Upper lobe of left lung (tissue), 6 donors: Measurements from ENCODE around the gene STX10. TPM values are rescaled to one million over a fixed set of nuclear protein-coding genes. Genes with fewer than 3 reads are reported as not detected.
A peak's percentile ranks its signal among the peaks of the same experiment; 100 is the strongest.

Experiments
- ATAC-seq, 2 donors: fragments of 200-7000 bp; cut with Tn5 transposase; one replicate each; pipeline ENCODE4 v1.9.1; 2022; ENCODE audit warnings: mild to moderate bottlenecking in 2 of 2, moderate library complexity in 2 of 2; ENCODE audit not compliant: low FRiP score in 2 of 2
- DNase-seq, 2 donors: peaks; one replicate each; pipeline ENCODE4 v3.0.0-alpha.2; 2019 to 2020
- H3K27ac ChIP-seq, 4 donors: fragments of 200-600 bp; sonication (generic); one replicate each; pipeline ENCODE4 v1.5.1; 2016 to 2019
- H3K27me3 ChIP-seq, 4 donors: fragments of 200-600 bp; sonication (generic); one replicate each; pipeline ENCODE4 v1.5.1; 2017 to 2019
- H3K36me3 ChIP-seq, 4 donors: fragments of 200-600 bp; sonication (generic); one replicate each; pipeline ENCODE4 v1.5.1; 2016 to 2019
- H3K4me1 ChIP-seq, 4 donors: fragments of 200-600 bp; sonication (generic); one replicate each; pipeline ENCODE4 v1.5.1; 2018 to 2019
- H3K4me3 ChIP-seq, 4 donors: fragments of 200-600 bp; sonication (generic); one replicate each; pipeline ENCODE4 v1.5.1; 2017 to 2019; ENCODE audit warnings: mild to moderate bottlenecking in 2 of 4, moderate library complexity in 1 of 4
- H3K9me3 ChIP-seq, 4 donors: fragments of 200-600 bp; sonication (generic); one replicate each; pipeline ENCODE4 v1.5.1; 2018 to 2019
- CTCF ChIP-seq, 6 experiments: fragments of 450-650 bp in 4 of 6; fragments of 200-600 bp in 2 of 6; sonication (generic) in 2 of 6; IDR thresholded peaks; one replicate each; pipeline ENCODE4 v1.5.1; 2016 to 2019; ENCODE audit warnings: antibody characterized with exemption in 6 of 6
- EP300 ChIP-seq, 4 donors: sonication (generic); formaldehyde crosslinking; IDR thresholded peaks; one replicate each; pipeline ENCODE4 v1.5.1; 2017; ENCODE audit warnings: antibody characterized with exemption in 4 of 4, control low read depth in 2 of 4
- POLR2A ChIP-seq, 4 donors: fragments of 450-650 bp; IDR thresholded peaks; one replicate each; pipeline ENCODE4 v1.5.1; 2016 to 2017; ENCODE audit warnings: antibody characterized with exemption in 4 of 4, mild to moderate bottlenecking in 2 of 4
- POLR2AphosphoS5 ChIP-seq, 2 donors: sonication (generic); formaldehyde crosslinking; IDR thresholded peaks; one replicate each; pipeline ENCODE4 v1.5.1; 2017; ENCODE audit warnings: antibody characterized with exemption in 2 of 2
- WGBS, 2 donors: methylation state at CpG; one replicate each; pipeline ENCODE4 v1.1.5; 2017 to 2018; 5-methylcytosine and 5-hydroxymethylcytosine counted together
- total RNA-seq, 6 donors: library from RNA; depleted of rRNA in 4 of 6; stranded (reverse); fragments of >200 nt in 4 of 6; gene quantifications; one replicate each; pipeline versions ENCODE4 v1.1.0 to v1.2.1, GENCODE V29; 2016 to 2021
- donor health status: DM: no; HTN: no; CAD: no; lungs with moderate emphysema.
- donor health status: DM: no; HTN: yes; CAD: no; lungs with severe emphysema.

Gene STX10
- total RNA-seq, 6 donors from 2014 or later, result 80.0 to 348 (median 107) TPM

GRCh38 chr19:13115936-13116281 lies 34.3 kb downstream of the STX10 start:
- Histone ChIP-seq H3K27ac (peak overlapping the region; percentile 62 to 80 (median 76)), H3K27me3 (no peaks in the 10 kb centered on the region), H3K36me3 (peaks cover 4 to 27% (median 13%) of the 10 kb centered on the region in 4 donors), H3K9me3 (no peaks in the 10 kb centered on the region), H3K4me3 (peak overlapping the region; percentile 84 to 99 (median 98)), H3K4me1 (peaks cover 38 to 50% (median 40%) of the 10 kb centered on the region in 4 donors)
- WGBS, 2 donors, result 0 to 1% methylated on average over 3 to 18 of the region's 18 CpGs
- TF ChIP-seq POLR2A (IDR thresholded peaks at IDR 0.05), result no peak
- no peak for TF ChIP-seq POLR2AphosphoS5 (IDR thresholded peaks at IDR 0.05)
- TF ChIP-seq EP300 (IDR thresholded peaks at IDR 0.05), result no peak
- TF ChIP-seq CTCF (IDR thresholded peaks at IDR 0.05), result no peak
- DNase-seq (no peak), ATAC-seq (no peak)

GRCh38 chr19:13112555-13112954 lies 37.6 kb downstream of the STX10 start:
- Histone ChIP-seq H3K27ac (no peak overlapping the region), H3K36me3 (peaks cover 4 to 47% (median 28%) of the 10 kb centered on the region in 4 donors), H3K4me1 (peaks cover 17 to 24% (median 18%) of the 10 kb centered on the region in 4 donors), H3K9me3 (no peaks in the 10 kb centered on the region), H3K4me3 (no peak overlapping the region), H3K27me3 (no peaks in the 10 kb centered on the region)
- DNase-seq, result no peak
- 96 to 97% methylated on average over 2 to 10 of the region's 10 CpGs for WGBS, 2 donors
- TF ChIP-seq POLR2AphosphoS5 (IDR thresholded peaks at IDR 0.05) (no peak), CTCF (IDR thresholded peaks at IDR 0.05) (no peak), EP300 (IDR thresholded peaks at IDR 0.05) (no peak), POLR2A (IDR thresholded peaks at IDR 0.05) (no peak)
- no peak for ATAC-seq

- ATAC-seq, result no peak
- H3K27ac ChIP-seq, result no peak overlapping the region
- no peak for DNase-seq
- TF ChIP-seq EP300 (IDR thresholded peaks at IDR 0.05) (no peak), POLR2A (IDR thresholded peaks at IDR 0.05) (no peak), CTCF (IDR thresholded peaks at IDR 0.05) (no peak), POLR2AphosphoS5 (IDR thresholded peaks at IDR 0.05) (no peak)
- no peaks in the 10 kb centered on the region for H3K27me3 ChIP-seq
- 90 to 97% methylated on average over 6 to 15 of the region's 15 CpGs for WGBS, 2 donors
- H3K36me3 ChIP-seq, result peaks cover 4 to 50% (median 28%) of the 10 kb centered on the region in 4 donors
- peaks cover 0 to 14% (median 3%) of the 10 kb centered on the region in 4 donors for H3K4me1 ChIP-seq
- no peaks in the 10 kb centered on the region for H3K9me3 ChIP-seq
- H3K4me3 ChIP-seq, result no peak overlapping the region
Observed at GRCh38 chr19:13110099-13110610, 40.0 kb downstream of the STX10 start.

GRCh38 chr19:13109361-13110098 lies 40.6 kb downstream of the STX10 start:
- Histone ChIP-seq H3K4me1 (peaks cover 2 to 16% (median 7%) of the 10 kb centered on the region in 4 donors), H3K36me3 (peaks cover 4 to 45% (median 25%) of the 10 kb centered on the region in 4 donors), H3K27ac (no peak overlapping the region), H3K27me3 (no peaks in the 10 kb centered on the region), H3K9me3 (no peaks in the 10 kb centered on the region), H3K4me3 (no peak overlapping the region)
- TF ChIP-seq EP300 (IDR thresholded peaks at IDR 0.05), result no peak
- no peak for TF ChIP-seq POLR2AphosphoS5 (IDR thresholded peaks at IDR 0.05)
- TF ChIP-seq POLR2A (IDR thresholded peaks at IDR 0.05), result no peak
- no peak for TF ChIP-seq CTCF (IDR thresholded peaks at IDR 0.05)
- whole genome bisulfite sequencing, 2 donors, result 94 to 95% methylated on average over 13 to 30 of the region's 30 CpGs
- ATAC-seq (no peak), DNase-seq (no peak)
